HG02571 (cell line): Measurements from ENCODE around the gene ART3.
"Not testable (repeated sequence)": the region's sequence is repeated elsewhere in the genome, so short reads cannot be mapped to it uniquely, and the experiment has no call there.

ENCODE experiments used
- ATAC-seq: cut with Tn5 transposase; IDR thresholded peaks from one replicate; pipeline ENCODE4 v1.9.1; 2021; ENCODE audit warnings: mild to moderate bottlenecking, moderate library complexity; ENCODE audit not compliant: unreplicated experiment

ART3 gene, protein sequence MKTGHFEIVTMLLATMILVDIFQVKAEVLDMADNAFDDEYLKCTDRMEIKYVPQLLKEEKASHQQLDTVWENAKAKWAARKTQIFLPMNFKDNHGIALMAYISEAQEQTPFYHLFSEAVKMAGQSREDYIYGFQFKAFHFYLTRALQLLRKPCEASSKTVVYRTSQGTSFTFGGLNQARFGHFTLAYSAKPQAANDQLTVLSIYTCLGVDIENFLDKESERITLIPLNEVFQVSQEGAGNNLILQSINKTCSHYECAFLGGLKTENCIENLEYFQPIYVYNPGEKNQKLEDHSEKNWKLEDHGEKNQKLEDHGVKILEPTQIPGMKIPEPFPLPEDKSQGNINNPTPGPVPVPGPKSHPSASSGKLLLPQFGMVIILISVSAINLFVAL

DNA sequence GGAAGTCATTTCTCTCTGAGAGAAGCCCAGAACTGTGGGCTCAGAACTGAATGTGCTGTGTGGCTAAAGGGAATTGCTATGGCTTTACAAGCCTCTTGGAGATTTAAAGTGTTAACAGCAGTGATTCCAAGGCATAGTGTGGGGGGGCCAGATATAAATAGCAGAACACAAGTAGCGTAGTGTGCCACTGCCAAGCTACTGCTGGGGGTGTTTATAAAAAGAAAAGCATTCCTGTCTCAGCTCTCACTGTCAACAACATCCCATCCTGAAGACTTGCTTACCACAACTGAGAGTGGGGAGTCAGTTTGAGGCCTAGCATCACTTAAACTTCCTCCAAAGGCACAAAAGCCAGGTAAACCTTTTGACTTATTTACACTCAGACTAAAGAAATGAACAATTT lies at the start of gene ART3:
ART3 (plus strand) TSS at position 242 of the 400 bp plus-strand sequence. CDS start 1,181 bp downstream, outside the sequence.
- ATAC-seq: no peak

DNA sequence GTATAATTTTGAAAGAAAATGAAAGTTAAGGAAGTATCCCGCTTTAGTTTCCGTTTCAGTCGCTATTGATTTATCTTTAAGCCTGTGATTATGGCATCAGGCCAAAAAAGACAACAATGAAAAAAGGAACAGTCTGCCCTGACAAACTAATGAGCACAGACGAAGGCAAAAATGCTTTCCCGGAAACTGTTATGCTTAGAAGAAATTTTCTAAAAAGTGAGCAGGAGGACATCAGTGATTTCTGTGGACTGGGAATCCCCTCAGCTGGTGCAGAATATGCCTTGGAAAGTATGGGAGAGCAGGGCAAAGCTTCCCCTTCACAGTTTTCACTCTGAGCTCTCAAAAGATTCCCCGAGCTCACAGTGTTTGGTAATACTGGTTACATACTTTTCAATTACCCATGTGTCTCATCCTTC lies 46.2 kb upstream of the ART3 start:
- ATAC-seq: no peak

- ATAC-seq: no peak
These were observed 45.2 kb upstream of the ART3 start for GRCh38 chr4:76029300-76029699.

DNA sequence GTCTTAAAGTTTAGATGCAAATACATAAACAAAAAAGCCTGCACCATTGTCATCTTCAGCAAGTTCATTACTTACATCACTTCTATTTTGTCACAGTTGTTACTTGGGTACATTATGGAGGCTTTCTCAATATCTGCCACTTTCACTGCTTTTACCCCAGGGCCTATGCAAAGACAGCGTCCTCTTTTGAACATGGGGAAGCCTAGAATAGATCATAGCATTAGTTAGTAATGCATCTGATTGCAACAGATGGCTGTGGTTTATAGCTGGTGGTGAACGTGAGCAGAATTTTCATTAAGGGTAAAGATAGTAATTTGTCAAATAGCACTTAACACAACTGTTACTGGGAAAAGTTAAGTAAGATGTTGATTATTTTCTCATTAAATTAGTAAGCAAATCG lies 39.4 kb upstream of the ART3 start:
- peak; percentile 62 for ATAC-seq

- ATAC-seq: no peak
These were observed 38.6 kb upstream of the ART3 start, which contains the start of gene CXCL11 for GRCh38 chr4:76035799-76036380. TSS of gene CXCL11 (minus strand) at chr4:76036070. CDS start at chr4:76035987, 83 bp downstream.

DNA sequence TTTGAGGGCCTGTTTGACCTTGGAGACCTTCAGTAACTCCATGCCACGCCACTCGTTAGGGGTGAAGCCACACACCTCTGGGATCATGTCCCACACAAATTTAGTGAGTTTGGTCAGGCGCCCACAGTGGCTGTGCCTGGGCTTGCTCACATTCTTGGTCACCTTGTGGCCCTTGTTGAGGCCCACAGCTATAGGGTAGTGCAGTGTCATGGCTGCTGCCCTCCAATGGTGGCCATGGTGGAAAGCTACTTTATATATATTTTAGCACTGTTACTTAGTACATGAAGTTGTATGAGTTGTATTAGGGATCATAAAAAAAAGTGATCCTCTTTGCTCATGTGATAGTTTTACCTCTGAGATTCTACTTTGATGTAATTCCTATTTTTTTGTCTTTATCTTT lies 37.7 kb upstream of the ART3 start:
- no peak for ATAC-seq

- ATAC-seq: not testable (repeated sequence)
These were observed 32.1 kb upstream of the ART3 start for GRCh38 chr4:76042241-76042998.

GRCh38 chr4:76043306-76043705 lies 31.2 kb upstream of the ART3 start:
- ATAC-seq: not testable (repeated sequence)

DNA sequence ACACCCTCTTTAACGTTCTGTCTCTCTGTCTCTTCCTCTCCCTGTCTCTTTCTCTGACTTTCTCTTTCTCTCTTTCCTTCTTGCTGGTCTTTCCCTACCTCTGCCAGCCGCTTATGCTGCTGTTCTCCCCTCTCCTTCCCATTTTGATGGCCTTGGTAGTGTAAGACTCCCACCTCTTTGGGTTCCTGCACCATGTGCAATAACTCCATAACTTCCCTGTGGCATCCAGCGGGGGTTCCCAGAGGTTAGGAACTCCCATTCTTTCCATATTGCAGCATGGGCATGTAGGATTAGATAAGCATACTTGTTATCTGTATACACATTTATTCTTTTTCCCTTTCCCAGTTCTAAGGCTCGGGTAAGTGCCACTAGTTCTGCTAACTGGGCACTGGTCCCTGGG lies 29.8 kb upstream of the ART3 start:
- not testable (repeated sequence) for ATAC-seq

DNA sequence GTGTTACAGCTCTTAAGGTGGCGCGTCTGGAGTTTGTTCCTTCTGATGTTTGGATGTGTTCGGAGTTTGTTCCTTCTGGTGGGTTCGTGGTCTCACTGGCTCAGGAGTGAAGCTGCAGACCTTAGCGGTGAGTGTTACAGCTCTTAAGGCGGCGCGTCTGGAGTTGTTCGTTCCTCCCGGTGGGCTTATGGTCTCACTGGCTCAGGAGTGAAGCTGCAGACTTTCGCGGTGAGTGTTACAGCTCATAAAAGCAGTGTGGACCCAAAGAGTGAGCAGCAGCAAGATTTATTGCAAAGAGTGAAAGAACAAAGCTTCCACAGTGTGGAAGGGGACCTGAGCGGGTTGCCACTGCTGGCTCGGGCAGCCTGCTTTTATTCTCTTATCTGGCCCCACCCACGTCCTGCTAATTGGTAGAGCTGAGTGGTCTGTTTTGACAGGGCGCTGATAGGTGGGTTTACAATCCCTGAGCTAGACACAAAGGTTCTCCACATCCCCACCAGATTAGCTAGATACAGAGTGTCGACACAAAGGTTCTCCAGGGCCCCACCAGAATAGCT lies 24.6 kb upstream of the ART3 start:
- ATAC-seq: not testable (repeated sequence)

GRCh38 chr4:76050560-76051050 lies 23.9 kb upstream of the ART3 start:
- not testable (repeated sequence) for ATAC-seq

GRCh38 chr4:76053730-76054129 lies 20.8 kb upstream of the ART3 start:
- ATAC-seq: no peak

- ATAC-seq: peak; percentile 91
These were observed 19.5 kb upstream of the ART3 start for GRCh38 chr4:76055016-76055415.

DNA sequence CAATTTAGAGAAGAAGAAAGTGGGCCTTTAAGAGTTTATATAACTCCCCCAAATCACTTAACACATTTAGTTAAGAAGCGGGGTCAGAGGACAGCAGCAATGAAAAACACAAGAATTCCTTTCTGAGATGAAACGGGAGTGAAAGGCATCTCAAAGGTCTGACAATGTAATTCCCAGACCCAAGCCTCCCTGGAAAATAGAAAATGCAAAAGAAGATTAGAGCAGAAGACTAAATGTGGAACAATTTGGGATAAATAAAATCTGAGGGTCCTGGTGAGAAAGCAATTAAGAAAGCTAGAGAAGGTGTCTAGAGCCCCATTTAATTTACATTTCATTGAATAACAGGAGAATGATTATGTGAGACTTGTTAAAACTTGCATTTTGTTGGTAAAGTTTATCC lies 19.1 kb upstream of the ART3 start:
- no peak for ATAC-seq

- ATAC-seq: peak; percentile 40
These were observed 16.2 kb upstream of the ART3 start for GRCh38 chr4:76058302-76058701.

DNA sequence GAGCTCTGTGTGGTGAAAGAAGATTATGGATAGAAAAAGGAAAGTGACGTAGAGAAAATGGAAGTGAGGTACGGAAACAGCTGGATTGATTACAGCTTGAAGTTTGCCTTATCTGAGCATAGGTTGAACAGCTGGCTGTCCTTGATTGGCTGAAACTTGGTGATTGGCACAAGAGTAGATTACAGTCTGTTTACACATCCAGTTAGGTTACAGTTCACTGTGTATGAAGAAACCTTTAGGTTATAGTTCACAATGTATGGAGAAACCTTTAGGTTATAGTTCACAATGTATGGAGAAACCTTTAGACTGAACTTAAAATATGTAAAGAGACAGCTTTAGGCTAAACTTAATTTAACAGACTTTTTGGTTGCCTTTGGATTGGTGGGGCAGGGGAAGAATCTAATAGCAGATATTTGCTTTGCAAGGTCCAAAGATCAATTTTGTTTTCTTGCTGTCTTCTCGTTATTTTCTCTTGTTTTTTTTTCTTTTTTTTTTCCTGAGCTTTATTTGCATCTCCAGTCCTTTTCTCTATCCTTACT lies 15.6 kb upstream of the ART3 start:
- no peak for ATAC-seq

GRCh38 chr4:76059750-76060149 lies 14.8 kb upstream of the ART3 start:
- ATAC-seq: no peak

DNA sequence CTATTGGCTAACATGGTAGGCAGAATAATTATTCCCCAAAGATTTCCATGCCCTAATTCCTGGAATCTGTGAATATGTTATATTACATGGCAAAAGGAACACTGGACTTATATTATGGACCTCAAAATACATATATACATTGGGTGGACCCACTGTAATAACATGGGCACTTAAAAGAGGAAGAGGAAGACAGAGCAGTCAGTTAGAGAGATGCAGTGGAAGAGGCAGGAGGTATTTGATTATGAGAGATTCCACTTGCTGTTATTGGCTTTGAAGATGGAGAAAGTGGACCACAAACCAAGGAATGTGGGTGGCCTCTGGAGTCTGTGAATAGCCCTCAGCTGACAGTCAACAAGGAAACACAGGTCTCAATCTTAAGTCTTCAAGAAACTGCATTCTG lies 14.0 kb upstream of the ART3 start:
- ATAC-seq: no peak

- ATAC-seq: no peak
These were observed 13.1 kb upstream of the ART3 start for GRCh38 chr4:76061421-76061820.

- ATAC-seq: peak; percentile 63
These were observed 12.5 kb upstream of the ART3 start for GRCh38 chr4:76061982-76062381.

GRCh38 chr4:76066546-76066945 lies 8.0 kb upstream of the ART3 start:
- ATAC-seq: no peak
